ENCODE data around the gene CFAP251. TPM values are rescaled to one million over a fixed set of nuclear protein-coding genes. Genes with fewer than 3 reads are reported as not detected.

The CFAP251 gene, protein sequence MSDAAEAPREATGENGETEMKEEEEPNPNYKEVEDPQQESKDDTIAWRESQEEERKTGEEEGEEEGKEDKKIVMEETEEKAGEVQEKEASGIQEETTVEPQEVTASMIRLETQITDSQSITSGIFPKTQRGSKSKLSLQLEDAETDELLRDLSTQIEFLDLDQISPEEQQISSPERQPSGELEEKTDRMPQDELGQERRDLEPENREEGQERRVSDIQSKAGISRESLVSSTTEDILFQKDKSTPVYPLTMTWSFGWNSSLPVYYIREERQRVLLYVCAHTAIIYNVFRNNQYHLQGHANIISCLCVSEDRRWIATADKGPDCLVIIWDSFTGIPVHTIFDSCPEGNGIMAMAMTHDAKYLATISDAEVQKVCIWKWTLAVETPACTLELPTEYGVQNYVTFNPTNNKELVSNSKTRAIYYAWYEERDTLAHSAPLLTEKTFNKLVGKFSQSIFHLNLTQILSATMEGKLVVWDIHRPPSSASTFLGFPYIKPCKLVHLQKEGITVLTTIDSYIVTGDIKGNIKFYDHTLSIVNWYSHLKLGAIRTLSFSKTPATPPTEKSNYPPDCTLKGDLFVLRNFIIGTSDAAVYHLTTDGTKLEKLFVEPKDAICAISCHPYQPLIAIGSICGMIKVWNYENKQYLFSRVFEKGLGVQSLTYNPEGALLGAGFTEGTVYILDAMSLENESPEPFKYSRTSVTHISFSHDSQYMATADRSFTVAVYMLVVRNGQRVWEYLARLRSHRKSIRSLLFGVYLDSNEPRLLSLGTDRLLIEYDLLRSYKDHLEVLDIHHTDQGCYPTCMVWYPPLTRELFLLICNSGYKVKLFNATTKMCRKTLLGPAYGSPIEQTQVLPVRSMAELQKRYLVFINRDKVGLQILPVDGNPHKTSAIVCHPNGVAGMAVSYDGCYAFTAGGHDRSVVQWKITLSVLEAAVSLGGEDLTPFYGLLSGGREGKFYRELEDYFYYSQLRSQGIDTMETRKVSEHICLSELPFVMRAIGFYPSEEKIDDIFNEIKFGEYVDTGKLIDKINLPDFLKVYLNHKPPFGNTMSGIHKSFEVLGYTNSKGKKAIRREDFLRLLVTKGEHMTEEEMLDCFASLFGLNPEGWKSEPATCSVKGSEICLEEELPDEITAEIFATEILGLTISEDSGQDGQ
- 13.1 TPM for total RNA-seq

DNA sequence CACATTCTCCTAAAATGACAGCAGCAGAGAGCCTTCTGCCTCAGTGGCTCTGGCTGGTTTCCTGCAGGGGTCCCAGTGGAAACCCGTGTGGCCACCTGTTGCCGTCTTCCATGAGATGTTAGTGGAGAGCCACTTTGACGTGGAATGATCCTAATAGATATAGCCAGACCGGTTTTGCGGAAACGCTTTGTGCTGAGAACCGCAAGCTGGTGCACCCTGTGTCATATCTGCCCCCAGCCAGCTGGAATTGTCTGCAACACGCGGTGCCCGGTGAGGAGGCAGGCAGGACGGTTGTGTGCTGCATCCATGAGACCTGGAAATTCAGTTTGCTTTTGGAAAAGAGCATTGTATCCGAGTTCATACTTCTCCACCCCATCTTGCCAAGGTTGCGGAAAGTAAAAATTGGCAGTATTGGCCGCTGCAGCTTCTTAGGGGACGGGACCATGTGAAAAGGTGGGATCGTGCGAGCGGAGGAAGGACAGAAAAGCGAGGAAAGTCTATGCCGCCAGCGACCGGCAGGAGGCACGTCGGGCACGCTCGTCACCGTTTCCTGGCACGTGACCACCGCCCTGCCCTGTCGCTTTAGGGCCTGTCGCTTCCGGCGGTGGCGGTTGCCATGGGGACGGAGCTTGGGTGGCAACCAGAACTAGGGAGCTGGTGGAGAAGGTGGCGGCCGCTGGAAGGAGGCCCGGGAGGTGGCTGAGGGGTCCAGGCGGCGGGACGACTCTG, at the start of gene CFAP251:
CFAP251 (plus strand) TSS at position 643 of the 729 bp plus-strand sequence. CDS start 2,714 bp downstream, outside the sequence.

DNA sequence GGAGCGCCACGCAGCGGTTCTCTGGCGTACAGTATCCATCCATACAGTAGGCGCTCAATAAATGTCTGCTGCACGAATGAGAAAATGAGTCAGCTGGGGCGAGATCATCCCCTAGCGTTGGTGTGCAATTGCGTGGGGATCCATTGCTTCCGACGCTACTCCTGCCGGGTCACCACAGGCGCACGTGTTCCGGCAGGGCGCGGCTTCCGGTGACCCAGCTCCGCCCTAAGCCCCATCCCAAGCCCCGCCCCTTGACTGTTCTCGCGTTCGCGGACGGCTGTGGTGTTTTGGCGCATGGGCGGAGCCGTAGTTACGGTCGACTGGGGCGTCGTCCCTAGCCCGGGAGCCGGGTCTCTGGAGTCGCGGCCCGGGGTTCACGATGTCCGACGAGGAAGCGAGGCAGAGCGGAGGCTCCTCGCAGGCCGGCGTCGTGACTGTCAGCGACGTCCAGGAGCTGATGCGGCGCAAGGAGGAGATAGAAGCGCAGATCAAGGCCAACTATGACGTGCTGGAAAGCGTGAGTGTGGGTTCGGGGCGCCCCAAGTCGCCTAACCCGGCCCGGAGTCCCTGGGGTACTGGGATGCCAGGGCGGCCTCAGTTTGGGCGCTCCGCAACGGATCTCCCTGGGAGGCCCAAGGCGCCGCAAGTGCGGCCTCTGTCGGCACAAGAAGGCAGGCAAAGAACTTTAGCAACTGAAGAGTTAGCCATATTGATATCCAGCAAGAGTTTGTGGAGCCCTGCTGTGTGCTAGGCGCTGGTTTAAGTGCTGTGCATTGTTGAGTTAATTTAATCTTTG, 29.7 kb upstream of the CFAP251 start, which contains the start of gene PSMD9:
PSMD9 (plus strand) TSS at position 313 of the 796 bp plus-strand sequence; CDS start at position 380, 67 bp downstream.

DNA sequence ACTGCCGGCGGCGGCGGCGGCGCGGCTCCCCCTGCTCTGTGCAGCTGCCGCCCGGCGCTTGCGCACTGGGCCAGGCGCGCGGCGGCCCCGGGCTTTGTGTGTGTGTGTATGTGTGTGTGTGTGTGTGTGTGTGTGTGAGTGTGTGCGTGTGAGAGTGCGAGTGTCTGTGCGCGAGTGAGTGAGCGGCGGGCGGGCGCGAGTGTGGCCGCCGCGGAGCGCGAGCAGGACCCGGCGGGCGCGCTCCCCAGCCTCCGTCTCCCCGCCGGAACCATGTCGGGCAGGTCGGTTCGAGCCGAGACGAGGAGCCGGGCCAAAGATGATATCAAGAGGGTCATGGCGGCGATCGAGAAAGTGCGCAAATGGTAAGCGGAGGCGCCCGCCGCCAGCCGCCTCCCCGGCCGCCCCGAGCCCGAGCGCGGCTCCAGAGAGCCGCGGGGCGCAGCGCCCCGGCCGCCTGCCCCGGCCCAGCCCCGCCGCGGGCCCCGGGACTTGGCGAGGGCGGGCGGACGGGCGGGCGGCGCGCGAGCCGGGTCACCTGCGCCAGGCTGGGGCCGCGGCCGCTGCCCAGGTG, 103.5 kb downstream of the CFAP251 start, which contains the start of gene BCL7A:
BCL7A (plus strand) TSS at position 63 of the 571 bp plus-strand sequence; CDS start at position 271, 208 bp downstream.

Small RNAs within 50 kb of the gene (small RNA-seq; reads per million reads assigned to genes)
- gene AC069503.3 (ENCODE audit: low replicate concordance) (not detected), gene RF00017 (ENCODE audit: low replicate concordance) (not detected), gene RNU7-170P (ENCODE audit: low replicate concordance) (not detected)

Other genes starting within 250 kb of the CFAP251 start
- gene MORN3, start 248.9 kb upstream of the CFAP251 start, total RNA-seq = 3.8 TPM
- 16.6 TPM for gene TMEM120B, start 205.8 kb upstream of the CFAP251 start, total RNA-seq
- 17.8 TPM for gene RHOF, start 124.9 kb upstream of the CFAP251 start, total RNA-seq
- gene SETD1B, start 114.6 kb upstream of the CFAP251 start, total RNA-seq = 6.9 TPM
- not detected for gene HPD, start 59.7 kb upstream of the CFAP251 start, total RNA-seq
- gene PSMD9, start 29.8 kb upstream of the CFAP251 start, total RNA-seq = 20.7 TPM
- 82.6 TPM for gene BCL7A, start 103.3 kb downstream of the CFAP251 start, total RNA-seq
- 26.3 TPM for gene MLXIP, start 160.2 kb downstream of the CFAP251 start, total RNA-seq